HL-60 (cell line): ENCODE measurements around the gene PTPRF.

Source experiments
- CTCF ChIP-seq: IDR thresholded peaks from one replicate; pipeline ENCODE4 v1.5.1; 2011; ENCODE audit warnings: low read length, control low read depth, inconsistent platforms; ENCODE audit not compliant: insufficient read depth
- GABPA ChIP-seq: IDR thresholded peaks from 2 replicates; pipeline ENCODE4 v1.6.1; 2012; ENCODE audit warnings: low read depth
- POLR2AphosphoS5 ChIP-seq: IDR thresholded peaks from 2 replicates; pipeline ENCODE4 v1.6.1; 2012; ENCODE audit warnings: low read depth
- REST ChIP-seq: IDR thresholded peaks from 2 replicates; pipeline ENCODE4 v1.6.1; 2012; ENCODE audit warnings: low read depth; ENCODE audit not compliant: insufficient replicate concordance

GRCh38 chr1:43518935-43519686, 11.6 kb upstream of the PTPRF start:
- TF ChIP-seq CTCF = no peak
- TF ChIP-seq REST = no peak
- no peak for TF ChIP-seq POLR2AphosphoS5
- no peak for TF ChIP-seq GABPA
